A172 (cell line): ENCODE data around the gene INPP5F. TPM values are rescaled to one million over a fixed set of nuclear protein-coding genes. Genes with fewer than 3 reads are reported as not detected.
"Not testable (repeated sequence)": the region's sequence is repeated elsewhere in the genome, so short reads cannot be mapped to it uniquely, and the experiment has no call there.

Source experiments
- DNase-seq: peaks from one replicate; pipeline ENCODE4 v3.0.0-alpha.2; 2015; ENCODE audit warnings: low spot score
- total RNA-seq: library from RNA; depleted of rRNA; stranded (reverse); fragments of >200 nt; shearing (Covaris generic); gene quantifications from 2 replicates; pipeline ENCODE4 v1.2.3, GENCODE V29; 2014

INPP5F gene
- total RNA-seq, 1 experiment from 2014 or later = 33.2 TPM

DNA sequence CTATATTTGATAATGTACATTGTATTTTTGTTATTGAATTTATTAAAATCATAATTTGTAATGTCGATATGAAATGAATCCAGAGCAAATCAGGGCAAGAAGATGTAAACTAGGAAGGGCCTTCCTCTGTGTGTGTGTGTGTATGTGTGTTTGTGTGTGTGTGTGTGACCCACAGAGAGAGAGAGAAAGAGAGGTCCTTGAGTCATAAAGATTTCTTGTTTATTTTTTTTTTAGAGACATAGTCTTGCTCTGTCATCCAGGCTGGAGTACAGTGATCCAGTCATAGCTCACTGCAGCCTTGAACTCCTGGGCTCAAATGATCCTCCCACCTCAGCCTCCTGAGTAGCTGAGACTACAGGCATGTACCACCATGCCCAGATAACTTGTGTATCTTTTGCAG, 50.7 kb downstream of the INPP5F start:
- no peak for DNase-seq

DNA sequence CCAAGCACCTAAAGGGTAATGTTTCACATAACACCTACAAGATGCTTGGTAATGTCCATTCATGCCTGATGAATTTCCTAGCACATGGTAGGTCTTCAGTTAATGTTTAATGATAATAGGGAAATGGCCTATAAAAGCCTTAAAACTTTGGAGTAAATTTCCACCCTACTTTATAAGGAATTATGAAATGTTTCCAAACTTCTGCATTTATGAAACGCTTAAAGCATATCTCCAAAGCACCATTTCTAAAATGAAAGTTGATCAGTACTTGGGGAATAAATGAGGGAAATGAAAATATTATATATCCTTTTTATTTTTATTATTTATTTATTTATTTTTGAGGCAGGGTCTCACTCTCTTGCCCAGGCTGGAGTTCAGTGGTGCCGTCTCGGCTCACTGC, 51.8 kb downstream of the INPP5F start:
- no peak for DNase-seq

DNA sequence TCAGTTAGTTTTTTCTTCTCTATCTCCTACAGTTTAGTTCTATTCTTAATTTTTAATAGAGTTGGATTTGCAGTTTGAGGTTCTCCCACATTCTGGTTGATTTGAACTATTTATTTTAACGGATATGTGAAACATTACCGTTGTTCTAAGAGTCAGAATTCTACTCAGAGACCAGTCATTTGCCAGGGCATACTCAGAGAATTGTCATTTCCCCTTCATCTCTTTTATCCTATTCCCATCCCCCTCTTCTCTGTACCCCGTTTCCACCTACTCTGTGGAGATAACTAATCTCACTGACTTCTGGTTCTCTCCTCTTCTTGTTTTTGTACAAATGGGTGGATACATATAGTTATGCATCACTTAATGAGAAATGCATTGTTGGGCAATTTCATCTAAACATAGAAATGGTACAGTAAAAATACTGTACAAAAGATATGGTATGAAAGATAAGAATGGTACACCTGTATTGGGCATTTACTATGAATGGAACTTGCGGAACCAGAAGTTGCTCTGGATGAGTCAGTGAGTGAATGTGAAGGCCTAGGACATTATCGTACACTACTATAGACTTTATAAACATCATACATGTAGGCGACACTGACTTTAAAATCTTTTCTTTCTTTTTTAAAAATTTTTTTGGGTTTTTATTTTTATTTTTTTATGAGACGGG, 53.1 kb downstream of the INPP5F start:
- no peak for DNase-seq

DNA sequence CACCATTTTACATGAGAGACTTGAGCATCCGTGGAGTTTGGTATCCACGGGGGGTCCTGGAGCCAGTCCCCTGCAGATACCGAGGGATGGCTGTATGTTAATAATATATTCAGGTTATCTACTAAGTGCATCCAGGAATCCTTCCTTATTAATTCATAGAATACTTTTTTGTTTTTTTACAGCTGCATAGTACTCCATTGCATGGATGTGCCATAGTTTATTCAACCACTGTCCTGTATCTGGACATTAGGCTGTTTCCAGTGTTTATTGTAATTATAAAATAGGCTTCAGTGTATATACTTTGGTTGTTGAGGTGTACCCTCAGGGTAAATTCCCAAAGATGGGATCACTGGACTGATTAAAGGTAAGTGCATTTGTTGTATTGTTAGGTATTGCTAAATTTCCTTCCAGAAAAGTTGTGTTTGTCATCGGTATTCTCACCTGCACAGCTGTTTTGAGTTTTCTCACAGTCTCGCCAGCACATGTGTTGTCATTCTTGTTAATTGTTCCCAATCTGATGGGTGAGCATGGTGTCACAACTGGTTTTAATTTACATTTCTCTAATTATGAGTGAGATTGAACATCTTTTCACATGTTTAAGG, 55.1 kb downstream of the INPP5F start:
- no peak for DNase-seq

DNA sequence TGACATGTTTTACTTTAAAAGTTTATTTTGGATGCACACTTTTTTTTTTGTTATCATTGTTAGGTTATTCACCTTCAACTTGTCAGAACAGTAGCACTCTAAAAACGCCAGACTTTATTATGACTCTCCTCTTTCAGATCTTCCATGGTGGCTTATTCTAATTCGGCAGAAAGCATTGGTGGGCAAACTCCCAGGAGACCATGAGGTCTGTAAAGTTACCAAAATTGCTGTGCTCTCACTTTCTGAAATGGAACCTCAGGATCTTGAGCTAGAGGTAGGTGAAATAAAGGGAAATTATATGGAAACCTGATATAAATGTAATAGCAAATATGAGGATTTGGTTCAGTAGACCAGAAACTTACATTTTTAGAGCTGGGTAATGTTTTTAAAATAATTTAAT, 55.6 kb downstream of the INPP5F start:
- no peak for DNase-seq

DNA sequence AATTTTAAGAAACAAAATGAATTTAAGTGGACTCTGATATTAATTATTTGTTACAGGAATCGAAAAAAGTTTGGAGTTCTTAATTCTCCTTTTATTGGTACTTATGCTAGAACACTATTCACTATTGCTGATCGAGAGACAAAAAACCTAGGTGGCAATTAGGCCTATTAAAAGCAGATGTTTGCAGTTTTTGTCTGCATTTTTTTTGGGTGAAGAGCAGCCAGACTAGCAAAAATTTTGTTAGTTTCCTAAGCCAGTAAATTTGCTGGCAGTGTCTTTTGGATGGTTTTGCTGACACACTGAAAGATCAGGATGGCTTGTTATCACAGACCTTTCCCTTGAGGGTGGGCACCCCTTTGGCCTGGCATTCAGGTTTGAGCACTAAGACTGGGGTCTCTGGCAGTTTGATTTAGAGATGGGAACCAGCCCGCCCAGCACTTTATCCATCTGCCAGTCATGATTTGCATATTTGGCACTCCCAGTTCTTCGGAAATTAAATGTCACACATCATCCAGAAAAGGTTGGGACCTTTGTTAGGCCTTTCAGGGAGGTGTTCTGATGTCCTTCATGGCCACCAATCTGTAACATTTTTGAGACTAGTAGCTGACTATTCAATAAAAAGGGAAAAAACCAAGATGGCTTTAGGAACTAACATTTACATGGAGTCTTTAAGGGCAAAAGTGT, 57.3 kb downstream of the INPP5F start:
- DNase-seq = no peak

DNA sequence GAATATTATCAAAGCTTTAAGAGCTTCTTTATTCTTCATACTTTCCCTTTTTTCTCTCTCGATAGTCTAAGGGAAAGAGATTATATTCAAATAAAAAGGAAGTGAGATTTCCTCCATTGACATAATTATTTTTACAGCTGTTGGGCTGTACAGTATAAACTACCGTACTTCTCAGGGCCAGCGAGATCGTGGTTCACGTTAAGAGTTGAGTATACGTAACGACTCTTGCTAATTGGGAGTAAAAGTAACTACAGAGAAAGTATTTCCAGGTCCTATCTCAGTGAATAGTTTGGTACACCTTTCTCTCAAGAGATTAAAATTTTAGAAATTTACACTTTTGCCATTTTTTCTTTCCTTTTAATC, 57.8 kb downstream of the INPP5F start:
- DNase-seq = no peak

DNA sequence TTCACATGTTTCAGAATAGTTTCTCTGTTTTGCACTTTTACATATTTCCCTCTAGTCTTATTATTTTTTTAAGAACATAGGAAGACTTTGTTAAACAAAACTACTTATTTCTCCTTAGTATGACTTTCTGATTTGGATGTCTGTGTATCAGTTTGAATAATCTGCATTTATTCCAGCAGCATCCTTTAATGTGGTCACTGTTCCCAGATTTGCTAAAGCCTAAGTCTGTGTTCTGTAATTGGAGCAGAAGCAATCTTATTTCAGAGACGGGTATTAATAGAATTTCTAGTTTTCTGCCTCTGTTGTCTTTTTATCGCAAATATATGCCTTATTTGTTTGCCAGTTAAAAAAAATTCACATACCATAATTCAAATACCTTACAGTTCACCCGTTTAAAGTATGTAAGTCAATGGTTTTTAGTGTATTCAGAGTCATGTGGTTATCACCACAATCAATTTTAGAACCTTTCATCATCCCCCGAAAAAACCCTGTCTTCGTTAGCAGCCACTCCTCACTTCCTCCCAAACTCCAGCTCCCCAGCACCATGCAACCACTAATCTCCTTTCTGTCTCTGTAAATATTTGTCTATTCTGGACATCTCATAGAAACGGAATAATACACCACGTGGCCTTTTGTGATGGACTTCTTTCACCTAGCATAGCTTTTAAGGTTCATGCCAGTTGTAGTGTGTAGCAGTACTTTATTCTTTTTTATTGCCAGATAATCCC, 58.7 kb downstream of the INPP5F start:
- DNase-seq = no peak

DNA sequence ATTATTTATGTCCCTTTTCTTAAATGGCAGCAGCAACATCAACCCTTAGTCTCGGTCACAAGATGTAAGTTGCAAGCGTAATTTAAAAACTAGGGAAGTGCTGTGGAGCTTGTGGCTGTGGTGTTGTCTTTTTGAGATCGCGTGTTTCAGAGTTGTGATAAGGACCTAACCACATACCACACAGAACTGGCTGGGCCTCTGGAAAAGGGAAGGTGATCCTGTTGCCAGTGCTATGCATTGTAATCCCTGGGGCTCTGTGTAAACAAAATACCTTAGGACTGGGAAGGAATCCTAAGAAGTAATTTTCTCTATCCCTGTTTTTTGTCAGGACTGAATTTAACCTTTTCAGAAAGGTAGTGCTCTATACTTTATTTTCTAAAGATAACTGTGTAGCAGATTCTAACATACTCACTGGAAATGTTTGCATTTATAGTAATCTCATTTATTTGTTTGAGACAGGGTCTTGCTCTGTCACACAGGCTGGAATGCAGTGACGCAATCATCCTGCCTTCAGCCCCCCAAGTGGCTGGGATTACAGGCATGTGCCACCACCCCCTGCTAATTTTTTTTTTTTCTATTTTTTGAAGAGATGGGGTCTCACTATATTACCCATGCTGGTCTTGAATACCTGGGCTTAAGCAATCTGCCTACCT, 60.4 kb downstream of the INPP5F start:
- peak; percentile 63 for DNase-seq

DNA sequence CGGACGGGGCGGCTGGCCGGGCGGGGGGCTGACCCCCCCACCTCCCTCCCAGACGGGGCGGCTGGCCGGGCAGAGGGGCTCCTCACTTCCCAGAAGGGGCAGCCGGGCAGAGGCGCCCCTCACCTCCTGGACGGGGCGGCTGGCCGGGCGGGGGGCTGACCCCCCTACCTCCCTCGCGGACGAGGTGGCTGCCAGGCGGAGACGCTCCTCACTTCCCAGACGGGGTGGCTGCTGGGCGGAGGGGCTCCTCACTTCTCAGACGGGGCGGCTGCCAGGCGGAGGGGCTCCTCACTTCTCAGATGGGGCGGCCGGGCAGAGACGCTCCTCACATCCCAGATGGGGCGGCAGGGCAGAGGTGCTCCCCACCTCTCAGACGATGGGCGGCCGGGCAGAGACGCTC, 69.3 kb downstream of the INPP5F start:
- DNase-seq = not testable (repeated sequence)

DNA sequence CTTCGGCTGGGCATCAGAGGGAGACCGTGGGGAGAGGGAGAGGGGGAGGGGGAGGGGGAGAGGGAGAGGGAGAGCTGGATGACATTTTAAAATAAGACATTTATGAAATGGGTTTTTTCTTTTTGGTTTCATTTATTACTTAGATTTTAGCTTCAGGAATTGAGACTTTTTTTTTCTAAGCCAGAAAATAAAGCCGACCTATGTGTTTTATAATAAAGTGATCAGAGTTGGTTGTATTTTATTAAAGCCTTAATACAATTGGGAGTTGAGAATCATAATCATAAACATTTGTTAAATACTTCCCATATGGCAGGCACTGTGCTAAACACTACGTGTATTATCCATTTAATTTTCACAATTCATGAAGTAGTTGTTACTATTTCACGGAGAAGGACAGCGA, 70.2 kb downstream of the INPP5F start:
- DNase-seq = no peak

DNA sequence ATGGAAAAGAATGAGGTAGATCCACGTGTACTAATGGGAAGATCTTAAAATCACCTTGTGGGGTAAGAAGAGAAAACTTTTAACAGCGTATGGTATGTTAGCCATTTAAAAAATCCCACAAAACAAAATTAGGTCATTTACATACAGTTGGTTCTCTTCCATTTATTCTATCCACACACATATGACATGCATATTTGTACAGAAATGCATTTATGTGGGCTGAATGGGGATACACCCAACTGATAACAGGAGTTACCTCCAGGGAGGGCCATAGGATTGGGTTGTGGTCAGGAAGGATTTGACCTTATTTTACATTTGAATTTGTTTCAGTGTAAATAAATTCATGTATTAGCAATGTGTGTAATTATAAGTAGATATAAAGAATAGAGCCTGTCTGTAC, 75.3 kb downstream of the INPP5F start:
- no peak for DNase-seq

DNA sequence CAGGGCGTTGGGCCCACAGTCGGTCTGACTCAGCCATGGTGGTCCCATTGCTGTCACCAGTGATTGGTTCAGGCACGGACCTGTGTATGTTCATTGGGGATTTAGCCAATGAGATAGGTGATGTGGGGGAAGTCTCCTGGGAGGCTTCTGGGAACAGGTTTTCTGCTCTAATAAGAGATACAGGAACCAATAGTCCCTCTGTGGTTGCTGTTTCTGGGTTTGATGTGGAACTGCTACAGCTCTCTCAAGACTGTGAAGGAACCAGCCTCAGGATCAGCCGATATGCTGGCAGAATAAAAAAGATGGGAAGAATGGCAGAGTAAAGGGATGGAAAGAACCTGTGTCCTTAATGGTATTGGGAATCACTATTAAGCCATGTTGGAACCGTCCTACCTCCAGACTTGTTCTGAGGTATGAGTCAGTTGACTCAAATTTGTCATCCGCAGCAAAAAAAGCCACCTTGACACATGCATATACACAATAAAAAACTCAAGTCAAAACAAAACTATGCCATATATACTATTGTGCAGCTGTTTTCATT, 76.2 kb downstream of the INPP5F start:
- DNase-seq = no peak

DNA sequence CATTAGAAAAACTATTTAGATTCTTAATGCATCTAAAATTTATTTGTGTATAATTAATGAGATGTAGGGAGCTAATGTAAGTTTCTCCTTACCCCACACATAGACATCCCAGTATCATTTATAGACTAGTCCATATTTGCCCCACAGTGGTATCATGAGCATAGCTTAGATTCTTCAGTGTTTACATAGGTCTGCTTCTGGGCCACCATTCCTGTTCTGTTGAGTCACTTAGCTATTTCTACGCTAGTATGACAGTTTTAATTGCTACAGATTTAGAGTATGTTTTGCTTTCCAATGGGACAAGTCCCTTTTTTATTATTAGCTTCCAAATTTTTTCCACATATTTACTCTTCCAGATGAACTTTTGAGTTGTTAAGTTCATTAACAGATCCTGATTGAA, 77.4 kb downstream of the INPP5F start:
- peak; percentile 51 for DNase-seq

DNA sequence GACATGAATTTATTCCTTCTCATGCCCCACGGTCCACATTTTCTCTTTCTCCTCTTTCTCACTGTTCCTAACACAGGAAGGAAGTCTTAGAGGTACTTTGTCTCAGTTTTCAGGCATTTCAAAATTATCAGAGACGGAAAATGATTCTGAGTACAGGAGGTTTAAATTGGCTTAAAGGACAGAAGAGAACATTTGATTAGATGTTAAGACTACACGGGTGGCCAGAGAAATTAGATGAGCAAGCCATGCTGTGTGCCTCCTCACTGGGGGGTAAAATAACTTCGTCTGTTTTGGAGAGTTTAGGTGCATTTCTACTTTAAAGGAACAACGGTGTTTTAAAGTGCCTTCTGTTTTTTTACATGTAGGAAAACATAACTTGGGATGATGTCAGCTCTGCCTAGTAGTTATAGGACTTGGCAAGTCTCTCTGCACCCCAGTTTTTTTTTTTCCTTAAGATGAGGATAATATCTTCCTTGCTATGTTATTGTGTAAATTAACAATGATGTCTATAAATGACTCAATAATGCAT, 79.9 kb downstream of the INPP5F start:
- no peak for DNase-seq

DNA sequence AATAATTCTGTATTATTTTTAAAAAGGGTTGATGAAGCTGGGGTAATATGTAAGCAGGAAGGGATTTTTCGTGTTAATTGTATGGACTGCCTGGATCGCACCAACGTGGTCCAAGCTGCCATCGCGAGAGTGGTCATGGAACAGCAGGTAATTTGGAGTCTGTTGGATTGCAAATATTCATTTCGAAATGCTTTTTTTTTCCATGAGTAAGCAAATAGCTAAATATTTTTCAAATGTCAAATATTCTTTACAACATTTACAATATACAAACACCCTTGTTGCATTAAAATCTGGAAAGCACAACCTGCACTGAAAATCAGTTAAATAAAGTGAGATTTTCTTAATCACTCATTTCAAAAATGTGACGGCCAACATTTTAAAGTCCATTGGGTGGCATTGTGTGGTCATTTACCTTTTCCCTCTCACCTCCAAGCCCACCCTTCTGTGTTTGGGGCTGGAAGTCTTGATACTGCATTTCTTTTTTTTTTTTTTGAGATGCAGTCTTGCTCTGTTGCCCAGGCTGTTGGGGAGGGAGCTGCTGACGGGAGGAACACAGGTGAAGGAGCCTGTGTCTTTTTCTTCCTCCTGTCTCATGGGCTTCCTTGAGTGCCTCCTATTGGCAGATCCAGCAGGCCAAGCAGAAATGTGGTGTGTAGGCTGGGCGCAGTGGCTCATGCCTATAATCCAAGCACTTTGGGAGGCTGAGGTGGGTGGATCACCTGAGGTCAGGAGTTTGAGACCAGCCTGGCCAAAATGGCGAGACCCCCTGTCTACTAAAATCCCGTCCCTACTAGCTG, 80.7 kb downstream of the INPP5F start:
- no peak for DNase-seq

DNA sequence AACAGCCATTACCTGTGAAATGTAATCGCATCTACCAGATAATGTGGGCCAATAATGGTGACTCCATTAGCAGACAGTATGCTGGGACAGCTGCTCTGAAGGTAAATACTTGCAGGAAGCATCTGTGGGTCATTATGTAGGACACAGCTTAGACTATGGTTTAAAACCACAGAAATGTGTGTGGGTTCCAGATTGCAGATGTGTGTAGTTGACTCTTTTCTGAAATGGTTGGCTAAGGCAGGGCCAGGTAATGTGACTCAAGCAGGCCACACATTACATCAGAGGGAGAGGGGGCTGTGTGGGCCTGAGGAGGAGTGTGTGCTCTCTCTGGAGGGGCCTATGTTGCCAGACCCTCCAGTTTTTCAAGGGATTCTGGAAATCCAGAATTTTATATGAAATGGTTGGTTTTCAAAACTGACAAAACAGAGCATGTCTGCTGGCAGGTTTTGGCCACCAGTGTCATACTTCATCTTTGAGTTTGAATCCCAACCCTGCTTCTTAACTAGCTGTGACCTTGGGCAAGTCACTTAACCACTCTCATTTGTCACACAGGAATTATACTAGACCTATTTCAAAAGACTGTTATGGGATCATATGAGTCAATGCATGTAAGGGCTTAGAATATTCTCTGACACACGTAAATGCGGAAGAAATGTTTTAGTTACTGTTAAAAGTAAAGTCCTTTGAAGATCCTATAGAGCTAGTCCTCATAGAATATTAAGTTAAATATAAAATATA, 82.3 kb downstream of the INPP5F start:
- DNase-seq = peak; percentile 34

DNA sequence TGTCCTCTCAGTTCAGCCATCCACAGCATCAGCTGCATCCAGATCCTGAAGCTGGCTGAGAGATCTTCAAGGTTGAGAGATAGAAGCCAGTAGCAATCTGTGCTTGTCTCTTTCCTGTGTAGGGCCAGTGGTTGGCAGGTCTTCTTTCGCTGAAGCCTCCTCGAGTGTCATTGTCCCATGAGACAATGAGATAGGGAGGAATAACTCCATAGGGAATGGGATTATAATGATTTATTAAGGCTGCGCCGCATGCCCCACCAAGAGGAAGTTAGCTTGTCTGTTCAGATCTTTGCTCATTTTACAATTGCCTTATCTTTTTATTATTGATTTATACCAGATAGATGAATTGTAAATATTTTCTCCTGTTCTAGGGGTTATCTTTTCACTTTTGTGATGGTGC, 85.3 kb downstream of the INPP5F start:
- no peak for DNase-seq

DNA sequence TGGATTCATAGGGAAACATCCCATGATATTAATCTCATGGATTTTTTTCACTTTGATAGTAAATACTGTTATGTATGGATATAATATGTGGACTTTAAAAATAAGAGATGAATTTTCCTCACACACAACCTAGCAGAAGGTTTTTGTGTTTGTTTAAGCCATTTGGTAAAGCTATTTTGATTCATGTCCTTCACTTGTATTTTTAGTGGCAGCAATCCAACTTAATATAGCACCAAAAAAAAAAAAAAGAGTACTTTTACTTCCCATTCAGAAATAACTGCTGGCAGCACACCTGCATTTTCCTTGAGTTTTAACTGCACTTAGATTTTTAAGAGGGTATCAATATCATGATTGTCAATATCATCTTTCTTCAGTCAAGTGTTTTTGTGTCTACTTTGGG, 86.8 kb downstream of the INPP5F start:
- no peak for DNase-seq

DNA sequence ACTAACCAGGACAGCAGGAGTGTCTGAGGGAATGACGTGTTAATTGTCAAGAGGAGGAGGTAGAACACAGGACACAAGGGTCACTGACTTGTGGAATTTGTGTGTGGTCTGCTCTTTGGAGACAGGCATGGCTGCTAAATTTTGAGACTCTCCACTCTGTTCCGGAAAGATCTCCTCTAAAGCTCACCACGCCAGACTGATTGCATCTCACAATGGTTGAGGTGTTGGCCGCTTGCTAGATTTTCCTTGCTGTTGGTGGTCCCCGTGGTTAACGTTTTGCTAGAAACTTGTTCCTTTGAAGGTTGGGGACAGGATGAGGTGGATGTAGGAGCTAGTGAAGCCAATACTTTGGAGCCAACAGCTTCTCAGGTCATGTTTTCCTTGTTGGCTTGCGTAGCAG, 89.8 kb downstream of the INPP5F start:
- DNase-seq = no peak
